ENCODE data around the gene TRPM3.

DNA sequence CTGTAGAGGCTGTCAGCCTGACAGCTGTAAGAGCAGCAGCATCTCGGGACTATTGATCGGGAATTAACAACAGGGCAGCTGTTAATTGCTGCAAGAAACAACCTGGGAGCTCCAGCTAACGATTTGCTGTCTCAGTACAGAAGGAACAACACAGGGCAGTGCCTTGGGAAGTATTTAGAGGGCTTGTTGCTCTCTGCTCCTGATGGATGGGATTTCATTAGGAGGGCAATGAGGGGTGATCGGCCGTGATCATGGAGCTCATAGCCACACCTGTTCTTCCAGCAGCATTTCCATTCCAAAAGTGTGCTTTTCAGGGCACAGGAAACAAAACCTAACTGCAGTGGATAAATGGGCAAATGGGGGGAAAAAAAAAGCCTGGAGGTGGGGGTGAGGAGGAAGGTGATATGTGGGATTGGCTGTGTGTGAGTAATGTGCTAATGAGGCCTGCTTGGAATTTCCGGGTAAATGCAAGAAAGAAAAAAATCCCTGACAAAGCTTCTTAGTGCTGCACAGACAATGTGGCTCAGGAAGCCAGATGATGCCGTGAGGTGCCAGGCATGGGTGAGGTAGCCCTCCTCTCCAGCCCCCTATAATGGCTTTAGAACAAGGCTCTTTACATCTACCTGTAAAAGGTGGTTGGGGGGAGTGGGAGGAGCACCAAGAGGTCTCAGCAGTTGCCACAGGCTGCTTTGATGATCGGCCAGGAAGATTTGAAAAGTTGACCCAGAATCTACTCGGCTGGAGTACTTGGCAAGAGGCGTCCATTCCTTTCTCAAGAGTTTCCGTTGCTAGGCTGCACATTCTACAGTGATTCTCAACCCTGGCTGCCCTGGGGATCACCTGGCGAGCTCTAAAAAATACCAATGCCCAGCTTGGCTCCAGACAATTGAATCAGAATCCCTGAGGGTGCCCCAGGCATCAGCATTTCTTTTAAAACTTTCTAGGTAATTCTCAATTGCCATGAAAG is 567.4 kb downstream of the TRPM3 start:
- TF ChIP-seq RELA (CRISPR knock-in tag; IDR thresholded peaks at IDR 0.05; ENCODE audit: borderline replicate concordance) (no peak), STAT6 (CRISPR knock-in tag; conservative IDR thresholded peaks at IDR 0.05; ENCODE audit: low read depth) (no peak), CREB1 (CRISPR knock-in tag; IDR thresholded peaks at IDR 0.05) (no peak), ZNF121 (CRISPR knock-in tag; IDR thresholded peaks at IDR 0.05) (no peak), USF1 (CRISPR knock-in tag; IDR thresholded peaks at IDR 0.05) (no peak)
- TF ChIP-seq, protein P1, sequence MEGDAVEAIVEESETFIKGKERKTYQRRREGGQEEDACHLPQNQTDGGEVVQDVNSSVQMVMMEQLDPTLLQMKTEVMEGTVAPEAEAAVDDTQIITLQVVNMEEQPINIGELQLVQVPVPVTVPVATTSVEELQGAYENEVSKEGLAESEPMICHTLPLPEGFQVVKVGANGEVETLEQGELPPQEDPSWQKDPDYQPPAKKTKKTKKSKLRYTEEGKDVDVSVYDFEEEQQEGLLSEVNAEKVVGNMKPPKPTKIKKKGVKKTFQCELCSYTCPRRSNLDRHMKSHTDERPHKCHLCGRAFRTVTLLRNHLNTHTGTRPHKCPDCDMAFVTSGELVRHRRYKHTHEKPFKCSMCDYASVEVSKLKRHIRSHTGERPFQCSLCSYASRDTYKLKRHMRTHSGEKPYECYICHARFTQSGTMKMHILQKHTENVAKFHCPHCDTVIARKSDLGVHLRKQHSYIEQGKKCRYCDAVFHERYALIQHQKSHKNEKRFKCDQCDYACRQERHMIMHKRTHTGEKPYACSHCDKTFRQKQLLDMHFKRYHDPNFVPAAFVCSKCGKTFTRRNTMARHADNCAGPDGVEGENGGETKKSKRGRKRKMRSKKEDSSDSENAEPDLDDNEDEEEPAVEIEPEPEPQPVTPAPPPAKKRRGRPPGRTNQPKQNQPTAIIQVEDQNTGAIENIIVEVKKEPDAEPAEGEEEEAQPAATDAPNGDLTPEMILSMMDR (IDR thresholded peaks at IDR 0.05), result no peak
- TF ChIP-seq, protein P2, sequence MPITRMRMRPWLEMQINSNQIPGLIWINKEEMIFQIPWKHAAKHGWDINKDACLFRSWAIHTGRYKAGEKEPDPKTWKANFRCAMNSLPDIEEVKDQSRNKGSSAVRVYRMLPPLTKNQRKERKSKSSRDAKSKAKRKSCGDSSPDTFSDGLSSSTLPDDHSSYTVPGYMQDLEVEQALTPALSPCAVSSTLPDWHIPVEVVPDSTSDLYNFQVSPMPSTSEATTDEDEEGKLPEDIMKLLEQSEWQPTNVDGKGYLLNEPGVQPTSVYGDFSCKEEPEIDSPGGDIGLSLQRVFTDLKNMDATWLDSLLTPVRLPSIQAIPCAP (CRISPR knock-in tag; IDR thresholded peaks at IDR 0.05), result no peak
- TF ChIP-seq, protein P3, sequence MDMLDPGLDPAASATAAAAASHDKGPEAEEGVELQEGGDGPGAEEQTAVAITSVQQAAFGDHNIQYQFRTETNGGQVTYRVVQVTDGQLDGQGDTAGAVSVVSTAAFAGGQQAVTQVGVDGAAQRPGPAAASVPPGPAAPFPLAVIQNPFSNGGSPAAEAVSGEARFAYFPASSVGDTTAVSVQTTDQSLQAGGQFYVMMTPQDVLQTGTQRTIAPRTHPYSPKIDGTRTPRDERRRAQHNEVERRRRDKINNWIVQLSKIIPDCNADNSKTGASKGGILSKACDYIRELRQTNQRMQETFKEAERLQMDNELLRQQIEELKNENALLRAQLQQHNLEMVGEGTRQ (CRISPR knock-in tag; IDR thresholded peaks at IDR 0.05), result no peak

Measured in WTC11 (cell line).